IMR-90 (cell line): Measurements from ENCODE around the gene FOXO6. TPM values are rescaled to one million over a fixed set of nuclear protein-coding genes. Genes with fewer than 3 reads are reported as not detected.

ENCODE experiments used
- ATAC-seq: fragments of 200-7000 bp; cut with Tn5 transposase; 2 replicates; pipeline ENCODE4 v1.9.1; 2020; ENCODE audit warnings: low read depth, mild to moderate bottlenecking, moderate library complexity
- BruUV-seq: library from RNA; stranded (reverse); fragments of 400-500 nt; replicated peaks from 2 replicates; lab custom pipeline; 2021; lab: Mats Ljungman, UMichigan
- CTCF ChIA-PET: fragments of 300-600 bp; formaldehyde crosslinking; extraction: SDS; loops from one replicate; lab custom pipeline; 2021; ENCODE audit warnings: antibody characterized with exemption; lab: Yijun Ruan, JAX
- POLR2A ChIA-PET: fragments of 300-600 bp; sonication (Branson Sonifier 250); formaldehyde crosslinking; loops from one replicate; lab custom pipeline; 2022; ENCODE audit warnings: antibody characterized with exemption; ENCODE audit not compliant: unreplicated experiment; lab: Charles Lee
- DNase-seq: peaks from one replicate; pipeline ENCODE4 v3.0.0; 2013
- H2AFZ ChIP-seq: replicated peaks from 2 replicates; pipeline ENCODE3; 2013; ENCODE audit warnings: low read length, mild to moderate bottlenecking; ENCODE audit not compliant: poor library complexity
- H2AK5ac ChIP-seq: 2 replicates; pipeline ENCODE4 v1.6.1; 2013; ENCODE audit warnings: low read depth, low read length, inconsistent platforms
- H2AK9ac ChIP-seq: replicated peaks from 2 replicates; pipeline ENCODE3; 2013; ENCODE audit warnings: mild to moderate bottlenecking, low read depth, low read length, moderate library complexity; ENCODE audit not compliant: poor library complexity
- H2BK120ac ChIP-seq: 2 replicates; pipeline ENCODE4 v1.6.1; 2013; ENCODE audit warnings: low read depth, low read length, inconsistent platforms
- H2BK15ac ChIP-seq: 3 replicates; pipeline ENCODE4 v1.6.1; 2013; ENCODE audit warnings: low read depth, low read length, inconsistent platforms
- H2BK20ac ChIP-seq: 2 replicates; pipeline ENCODE4 v1.6.1; 2013; ENCODE audit warnings: low read depth, mild to moderate bottlenecking, inconsistent platforms, low read length, moderate library complexity
- H2BK5ac ChIP-seq: 2 replicates; pipeline ENCODE4 v1.6.1; 2013; ENCODE audit warnings: mild to moderate bottlenecking, low read depth, low read length, inconsistent platforms; ENCODE audit not compliant: poor library complexity, severe bottlenecking
- H3K14ac ChIP-seq: replicated peaks from 2 replicates; pipeline ENCODE4 v1.6.1; 2013; ENCODE audit warnings: low read depth, low read length, inconsistent platforms
- H3K18ac ChIP-seq: 2 replicates; pipeline ENCODE4 v1.6.1; 2013; ENCODE audit warnings: low read depth, low read length, control low read depth
- H3K23ac ChIP-seq: 2 replicates; pipeline ENCODE4 v1.6.1; 2013; ENCODE audit warnings: low read depth, low read length, inconsistent platforms
- H3K27ac ChIP-seq: 2 replicates; pipeline ENCODE4 v1.5.1; 2013; ENCODE audit warnings: mild to moderate bottlenecking, control low read depth, low read length; ENCODE audit not compliant: insufficient read depth
- H3K27me3 ChIP-seq: 2 replicates; pipeline ENCODE4 v1.6.1; 2013; ENCODE audit warnings: low read length; ENCODE audit not compliant: control insufficient read depth, insufficient read depth
- H3K36me3 ChIP-seq: 2 replicates; pipeline ENCODE4 v1.6.1; 2013; ENCODE audit warnings: low read length, mixed read lengths; ENCODE audit not compliant: control insufficient read depth, insufficient read depth
- H3K4ac ChIP-seq: 2 replicates; pipeline ENCODE4 v1.6.1; 2013; ENCODE audit warnings: low read depth, low read length, inconsistent platforms
- H3K4me1 ChIP-seq: 2 replicates; pipeline ENCODE4 v1.6.1; 2013; ENCODE audit warnings: low read length, mixed read lengths; ENCODE audit not compliant: control insufficient read depth, insufficient read depth
- H3K4me2 ChIP-seq: 2 replicates; pipeline ENCODE4 v1.6.1; 2013; ENCODE audit warnings: low read depth, mild to moderate bottlenecking, control low read depth, low read length, moderate library complexity
- H3K4me3 ChIP-seq: 2 replicates; pipeline ENCODE4 v1.5.1; 2013; ENCODE audit warnings: low read depth, mild to moderate bottlenecking, control low read depth, low read length, moderate library complexity; ENCODE audit not compliant: insufficient read depth
- H3K56ac ChIP-seq: 2 replicates; pipeline ENCODE4 v1.6.1; 2013; ENCODE audit warnings: low read length, inconsistent platforms; ENCODE audit not compliant: insufficient read depth; ENCODE audit errors: extremely low read depth
- H3K79me1 ChIP-seq, 2 experiments: 2 replicates each; pipeline ENCODE4 v1.6.1; 2013; ENCODE audit warnings: low read length in 2 of 2, inconsistent platforms in 1 of 2, low read depth in 1 of 2
- H3K9ac ChIP-seq: 2 replicates; pipeline ENCODE4 v1.6.1; 2013; ENCODE audit warnings: low read depth, low read length, control low read depth
- H3K9me1 ChIP-seq: 2 replicates; pipeline ENCODE4 v1.6.1; 2013; ENCODE audit warnings: low read length, inconsistent platforms; ENCODE audit not compliant: insufficient read depth
- H3K9me3 ChIP-seq: 2 replicates; pipeline ENCODE4 v1.6.1; 2013; ENCODE audit warnings: low read length; ENCODE audit not compliant: control insufficient read depth, insufficient read depth
- H4K20me1 ChIP-seq: 2 replicates; pipeline ENCODE4 v1.6.1; 2013; ENCODE audit warnings: low read length, inconsistent platforms; ENCODE audit not compliant: insufficient read depth
- H4K5ac ChIP-seq: 2 replicates; pipeline ENCODE4 v1.6.1; 2013; ENCODE audit warnings: mild to moderate bottlenecking, low read depth, low read length, control low read depth
- H4K8ac ChIP-seq, 2 experiments: 2 replicates each; pipeline ENCODE4 v1.6.1; 2013; ENCODE audit warnings: low read depth in 2 of 2, low read length in 2 of 2, control low read depth in 1 of 2, inconsistent platforms in 1 of 2
- H4K91ac ChIP-seq: 2 replicates; pipeline ENCODE4 v1.6.1; 2013; ENCODE audit warnings: low read depth, low read length, inconsistent platforms; ENCODE audit not compliant: insufficient read depth
- BHLHE40 ChIP-seq: fragments of 150-350 bp; IDR thresholded peaks from 2 replicates; pipeline ENCODE4 v1.6.1; 2016; ENCODE audit warnings: mild to moderate bottlenecking, low read depth, low read length
- CEBPB ChIP-seq: IDR thresholded peaks from 2 replicates; pipeline ENCODE4 v1.6.1; 2012; ENCODE audit warnings: low read depth, low read length, improper control_type of control experiment
- CHD1 ChIP-seq: IDR thresholded peaks from 2 replicates; pipeline ENCODE4 v1.6.1; 2012; ENCODE audit warnings: low read depth, low read length, improper control_type of control experiment
- ELK1 ChIP-seq: fragments of 150-350 bp; IDR thresholded peaks from 2 replicates; pipeline ENCODE4 v1.6.1; 2016; ENCODE audit warnings: low read depth, mild to moderate bottlenecking, low read length, moderate library complexity, borderline replicate concordance
- FOS ChIP-seq: fragments of 150-350 bp; IDR thresholded peaks from 2 replicates; pipeline ENCODE4 v1.6.1; 2016; ENCODE audit warnings: low read depth, low read length
- MAFK ChIP-seq: IDR thresholded peaks from 2 replicates; pipeline ENCODE4 v1.6.1; 2012; ENCODE audit warnings: low read depth, low read length, improper control_type of control experiment
- MAZ ChIP-seq: IDR thresholded peaks from 2 replicates; pipeline ENCODE4 v1.6.1; 2012; ENCODE audit warnings: low read depth, mild to moderate bottlenecking, low read length, improper control_type of control experiment, moderate library complexity, borderline replicate concordance
- MXI1 ChIP-seq: IDR thresholded peaks from 2 replicates; pipeline ENCODE4 v1.6.1; 2012; ENCODE audit warnings: low read depth, mild to moderate bottlenecking, low read length, moderate library complexity, borderline replicate concordance
- NFE2L2 ChIP-seq: fragments of 150-350 bp; IDR thresholded peaks from 2 replicates; pipeline ENCODE4 v1.6.1; 2016; ENCODE audit warnings: low read depth, mild to moderate bottlenecking, low read length
- RAD21 ChIP-seq: IDR thresholded peaks from 2 replicates; pipeline ENCODE4 v1.6.1; 2012; ENCODE audit warnings: low read length, improper control_type of control experiment
- RCOR1 ChIP-seq: IDR thresholded peaks from 2 replicates; pipeline ENCODE4 v1.6.1; 2012; ENCODE audit warnings: mild to moderate bottlenecking, low read length, improper control_type of control experiment; ENCODE audit not compliant: insufficient replicate concordance
- RFX5 ChIP-seq: IDR thresholded peaks from 2 replicates; pipeline ENCODE4 v1.8.0; 2012; ENCODE audit warnings: low read depth, mild to moderate bottlenecking, low read length, moderate library complexity
- SMC3 ChIP-seq: fragments of 150-350 bp; IDR thresholded peaks from 2 replicates; pipeline ENCODE4 v1.6.1; 2016; ENCODE audit warnings: low read depth, mild to moderate bottlenecking, antibody characterized with exemption, low read length, moderate library complexity
- USF2 ChIP-seq: fragments of 150-350 bp; IDR thresholded peaks from 2 replicates; pipeline ENCODE4 v1.6.1; 2017; ENCODE audit warnings: mild to moderate bottlenecking, antibody characterized with exemption, low read length, low read depth
- WGBS, 2 experiments: methylation state at CpG; one replicate each; pipeline versions ENCODE4 v1.1.5 to v1.1.7; 2013; ENCODE audit warnings: missing lambda C conversion rate in 2 of 2; ENCODE audit not compliant: insufficient read length in 1 of 2; ENCODE audit errors: extremely low coverage in 2 of 2; 5-methylcytosine and 5-hydroxymethylcytosine counted together
- dilution Hi-C: fragments of 300-500 bp; cut with HindIII; formaldehyde crosslinking; loops from one replicate; pipeline ENCODE4 v1.14.3; 2018; ENCODE audit warnings: low sequenced_read_pairs; ENCODE audit not compliant: unreplicated experiment
- in situ Hi-C: fragments of 300-500 bp; cut with MboI; formaldehyde crosslinking; loops from 3 replicates; pipeline ENCODE4 v1.14.3; 2019; ENCODE audit warnings: low sequenced_read_pairs, inconsistent platforms, mixed read lengths
- intact Hi-C: fragments of 100-400 bp; cut with micrococcal nuclease; formaldehyde crosslinking; loops from 2 replicates; pipeline ENCODE4 v1.10.0; 2022
- polyA plus RNA-seq, 3 experiments: library from polyadenylated mRNA; depleted of rRNA; stranded (reverse); fragments of >200 nt; gene quantifications; 2 replicates each; pipeline ENCODE4 v1.2.3, GENCODE V29; 2012; ENCODE audit warnings: low replicate concordance in 1 of 3
- total RNA-seq: library from RNA; depleted of rRNA; stranded (reverse); fragments of >200 nt; gene quantifications from 2 replicates; pipeline ENCODE4 v1.2.3, GENCODE V29; 2012

The FOXO6 gene
- total and polyA plus RNA-seq, 2 of the 4 experiments (the other 2 are of a cell fraction): not detected

DNA sequence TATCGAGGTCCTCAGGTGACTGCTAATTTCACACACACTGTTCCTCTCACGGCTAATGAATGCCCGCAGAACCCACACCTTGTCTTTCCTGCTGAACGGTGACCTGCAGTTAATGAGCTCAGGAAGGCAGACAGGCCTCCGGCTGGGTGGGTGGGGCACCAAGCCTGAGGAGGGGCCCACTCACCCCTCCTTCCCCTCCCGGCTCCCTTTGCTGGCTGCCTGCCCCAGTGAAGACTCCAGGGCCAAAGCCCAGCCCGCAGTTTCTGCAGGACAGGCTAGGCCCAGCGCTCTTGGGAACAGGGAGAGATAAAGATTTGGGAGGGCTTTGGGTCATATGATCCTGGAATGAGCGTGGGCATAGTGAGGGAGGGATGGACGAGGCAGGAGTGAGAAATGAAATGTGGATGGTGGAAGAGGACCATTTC is 26.4 kb downstream of the FOXO6 start:
- H3K9me3 ChIP-seq: peaks cover 2% of the 10 kb centered on the region; the same call in 1 of the 2 replicates
- dilution Hi-C loops (no loop called here), intact Hi-C loops (no loop called here), in situ Hi-C loops (no loop called here)
- no peaks in the 10 kb centered on the region; the same call in none of the 2 replicates for H4K20me1 ChIP-seq
- peaks cover 83% of the 10 kb centered on the region for H3K27me3 ChIP-seq
- H3K36me3 ChIP-seq: no peaks in the 10 kb centered on the region
- no peak overlapping the region for H2AK5ac ChIP-seq
- no peak overlapping the region for H3K18ac ChIP-seq
- no peak overlapping the region for H2BK20ac ChIP-seq
- no peak overlapping the region for H2BK15ac ChIP-seq
- BruUV-seq: no TSS peak
- no peak overlapping the region for H3K4ac ChIP-seq
- no peak overlapping the region for H4K91ac ChIP-seq
- no peak overlapping the region for H4K5ac ChIP-seq
- H3K9ac ChIP-seq: no peak overlapping the region
- ATAC-seq (peak; percentile 68), DNase-seq (peak; percentile 15)
- no peak for TF ChIP-seq CHD1
- no peak for TF ChIP-seq NFE2L2
- TF ChIP-seq MAFK: no peak
- TF ChIP-seq RCOR1: no peak
- peak; percentile 37; the same call in 1 of the 2 replicates for TF ChIP-seq MAZ
- TF ChIP-seq RAD21: no peak
- TF ChIP-seq ELK1: no peak
- 0 out of 2 replicates have a peak, but pooled peaks have one; percentile 9 for TF ChIP-seq USF2
- no peak for TF ChIP-seq FOS
- TF ChIP-seq MXI1: no peak
- TF ChIP-seq CEBPB: no peak
- TF ChIP-seq SMC3: no peak
- no peak for TF ChIP-seq RFX5
- no peak for TF ChIP-seq BHLHE40
- ChIA-PET POLR2A (no interaction called here), CTCF (no interaction called here)
- WGBS, 2 experiments: 7% methylated on average over 6 of the region's 10 CpGs; no CpG with 5 or more reads in 1 of the 2 experiments
- H2BK5ac ChIP-seq: no peak overlapping the region
- peaks cover 2% of the 10 kb centered on the region; the same call in 1 of the 2 replicates for H3K4me1 ChIP-seq
- peak overlapping the region; percentile 24 for H2AFZ ChIP-seq
- no peaks in the 10 kb centered on the region for H3K79me1 ChIP-seq
- H3K56ac ChIP-seq: no peak overlapping the region
- H4K8ac ChIP-seq: no peak overlapping the region
- no peak overlapping the region for H3K4me3 ChIP-seq
- H3K14ac ChIP-seq: no peak overlapping the region
- no peak overlapping the region for H3K27ac ChIP-seq
- no peak overlapping the region for H2AK9ac ChIP-seq
- no peaks in the 10 kb centered on the region for H3K9me1 ChIP-seq
- no peak overlapping the region for H3K23ac ChIP-seq
- no peak overlapping the region for H2BK120ac ChIP-seq
- H3K4me2 ChIP-seq: no peak overlapping the region
